NB4 (cell line): ENCODE data around the gene JMJD1C.

Experiments
- DNase-seq: peaks from one replicate; pipeline ENCODE4 v3.0.0; 2010; ENCODE audit warnings: low read depth
- H3K4me3 ChIP-seq: one replicate; pipeline ENCODE4 v1.5.1; 2011; ENCODE audit warnings: mild to moderate bottlenecking, low read depth, low read length, moderate library complexity
- CTCF ChIP-seq: IDR thresholded peaks from one replicate; pipeline ENCODE4 v1.5.1; 2012; ENCODE audit warnings: low read depth, low read length
- MAX ChIP-seq: IDR thresholded peaks from 2 replicates; pipeline ENCODE4 v1.6.1; 2011; ENCODE audit warnings: low read depth, low read length
- MYC ChIP-seq: IDR thresholded peaks from 2 replicates; pipeline ENCODE4 v1.6.1; 2011; ENCODE audit warnings: low read depth, low read length
- POLR2A ChIP-seq: IDR thresholded peaks from 2 replicates; pipeline ENCODE4 v1.6.1; 2011; ENCODE audit warnings: mild to moderate bottlenecking; ENCODE audit not compliant: insufficient read length; ENCODE audit errors: extremely low read depth

JMJD1C gene

GRCh38 chr10:63205421-63205820, 260.4 kb downstream of the JMJD1C start:
- DNase-seq = no peak
- TF ChIP-seq MAX = no peak
- no peak for TF ChIP-seq MYC
- no peak for TF ChIP-seq CTCF
- TF ChIP-seq POLR2A = no peak
- no peak overlapping the region for H3K4me3 ChIP-seq

GRCh38 chr10:63204667-63205391, 260.9 kb downstream of the JMJD1C start:
- TF ChIP-seq CTCF = no peak
- no peak for TF ChIP-seq MYC
- no peak overlapping the region for H3K4me3 ChIP-seq
- no peak for DNase-seq

- H3K4me3 ChIP-seq = no peak overlapping the region
These were observed 264.7 kb downstream of the JMJD1C start for GRCh38 chr10:63201118-63201517.

GRCh38 chr10:63200431-63200830, 265.3 kb downstream of the JMJD1C start:
- no peak for DNase-seq
- H3K4me3 ChIP-seq = no peak overlapping the region
- TF ChIP-seq POLR2A = no peak
- no peak for TF ChIP-seq MAX
- TF ChIP-seq MYC = no peak
- TF ChIP-seq CTCF = no peak

More at GRCh38 chr10:63201118-63201517, 264.7 kb downstream of the JMJD1C start:
- no peak for TF ChIP-seq POLR2A
- TF ChIP-seq CTCF = no peak
- TF ChIP-seq MAX = no peak
- DNase-seq = no peak

GRCh38 chr10:63199716-63200115, 266.1 kb downstream of the JMJD1C start:
- no peak overlapping the region for H3K4me3 ChIP-seq
- TF ChIP-seq CTCF (no peak), MAX (no peak), POLR2A (no peak), MYC (no peak)
- DNase-seq = no peak
